Endothelial cell (in vitro differentiated cells): ENCODE results near the gene DPH3. TPM values are rescaled to one million over a fixed set of nuclear protein-coding genes. Genes with fewer than 3 reads are reported as not detected.

Experiments used
- DNase-seq: peaks from one replicate; pipeline ENCODE4 v3.0.0; 2021; ENCODE audit warnings: low spot score
- H3K27ac Mint-ChIP-seq: one replicate; pipeline ENCODE4 v1.8.0; 2021; ENCODE audit warnings: mixed read lengths, inconsistent platforms; ENCODE audit not compliant: unreplicated experiment
- H3K27me3 Mint-ChIP-seq: one replicate; pipeline ENCODE4 v1.8.0; 2021; ENCODE audit warnings: mild to moderate bottlenecking, moderate library complexity, mixed read lengths, inconsistent platforms; ENCODE audit not compliant: unreplicated experiment
- H3K36me3 Mint-ChIP-seq: one replicate; pipeline ENCODE4 v1.8.0; 2021; ENCODE audit warnings: mild to moderate bottlenecking, low read depth, mixed read lengths, inconsistent platforms; ENCODE audit not compliant: unreplicated experiment
- H3K4me1 Mint-ChIP-seq: one replicate; pipeline ENCODE4 v1.8.0; 2021; ENCODE audit warnings: mild to moderate bottlenecking, mixed read lengths, inconsistent platforms; ENCODE audit not compliant: unreplicated experiment
- H3K4me3 Mint-ChIP-seq: one replicate; pipeline ENCODE4 v1.8.0; 2021; ENCODE audit warnings: mild to moderate bottlenecking, mixed read lengths, inconsistent platforms; ENCODE audit not compliant: unreplicated experiment
- H3K9me3 Mint-ChIP-seq: one replicate; pipeline ENCODE4 v1.8.0; 2021; ENCODE audit warnings: mixed read lengths, inconsistent platforms; ENCODE audit not compliant: unreplicated experiment
- total RNA-seq: library from RNA; stranded (reverse); fragmentation: NEBNext Ultra II Directional; extraction: Animal tissue kit (Norgen Biotek cat#: 25700); gene quantifications from one replicate; pipeline ENCODE4 v1.2.1, GENCODE V29; 2021; ENCODE audit not compliant: unreplicated experiment
- TF ChIP-seq, protein P1 (sequence below): fragments of 200-600 bp; sonication (generic); IDR thresholded peaks from one replicate; pipeline ENCODE4 v1.5.0; 2021; ENCODE audit warnings: antibody characterized with exemption; ENCODE audit not compliant: unreplicated experiment

DPH3 gene
- total RNA-seq, 1 donor from 2014 or later, result 33.3 TPM

DNA sequence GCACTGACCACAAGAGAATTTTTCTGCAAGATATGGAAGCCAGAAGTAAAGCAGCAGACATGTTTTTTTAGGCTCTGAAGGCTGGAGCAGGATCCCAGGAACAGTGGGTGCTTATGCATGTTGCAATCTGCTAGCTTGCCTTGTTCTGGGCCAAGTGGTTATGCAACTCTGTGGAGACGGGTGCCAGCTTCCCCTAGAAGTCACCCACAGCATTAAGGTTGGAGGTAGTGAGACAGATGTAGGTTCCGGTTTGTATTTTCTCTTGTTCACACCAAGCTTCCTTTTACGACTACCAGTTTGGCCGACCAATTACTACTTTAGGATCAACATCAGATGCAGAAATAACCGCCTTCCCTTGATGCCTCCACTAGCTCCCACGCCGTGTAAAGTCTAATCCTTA is 11.1 kb downstream of the DPH3 start:
- TF ChIP-seq, protein P1, sequence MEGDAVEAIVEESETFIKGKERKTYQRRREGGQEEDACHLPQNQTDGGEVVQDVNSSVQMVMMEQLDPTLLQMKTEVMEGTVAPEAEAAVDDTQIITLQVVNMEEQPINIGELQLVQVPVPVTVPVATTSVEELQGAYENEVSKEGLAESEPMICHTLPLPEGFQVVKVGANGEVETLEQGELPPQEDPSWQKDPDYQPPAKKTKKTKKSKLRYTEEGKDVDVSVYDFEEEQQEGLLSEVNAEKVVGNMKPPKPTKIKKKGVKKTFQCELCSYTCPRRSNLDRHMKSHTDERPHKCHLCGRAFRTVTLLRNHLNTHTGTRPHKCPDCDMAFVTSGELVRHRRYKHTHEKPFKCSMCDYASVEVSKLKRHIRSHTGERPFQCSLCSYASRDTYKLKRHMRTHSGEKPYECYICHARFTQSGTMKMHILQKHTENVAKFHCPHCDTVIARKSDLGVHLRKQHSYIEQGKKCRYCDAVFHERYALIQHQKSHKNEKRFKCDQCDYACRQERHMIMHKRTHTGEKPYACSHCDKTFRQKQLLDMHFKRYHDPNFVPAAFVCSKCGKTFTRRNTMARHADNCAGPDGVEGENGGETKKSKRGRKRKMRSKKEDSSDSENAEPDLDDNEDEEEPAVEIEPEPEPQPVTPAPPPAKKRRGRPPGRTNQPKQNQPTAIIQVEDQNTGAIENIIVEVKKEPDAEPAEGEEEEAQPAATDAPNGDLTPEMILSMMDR, result no peak

DNA sequence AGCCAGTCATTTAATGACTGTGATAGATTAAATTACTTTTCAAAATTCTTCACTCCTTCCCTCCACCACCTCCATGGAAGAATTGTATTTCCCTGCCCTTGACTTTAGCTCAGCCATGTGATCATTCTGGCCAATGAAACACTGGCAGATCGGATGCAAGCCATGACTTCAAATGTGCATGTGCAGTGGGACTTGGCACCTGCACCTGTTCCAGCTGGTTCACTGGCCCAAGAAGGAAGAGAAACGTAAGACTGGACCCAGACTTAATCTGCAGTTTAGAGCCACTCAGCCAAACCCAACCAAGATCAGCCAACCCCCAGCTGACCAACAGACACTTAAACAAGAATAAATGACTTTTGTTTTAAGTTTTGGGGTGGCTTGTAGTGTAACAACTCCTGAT is 11.8 kb downstream of the DPH3 start:
- peaks cover 2% of the 10 kb centered on the region for H3K27me3 Mint-ChIP-seq
- H3K4me1 Mint-ChIP-seq, result peaks cover 11% of the 10 kb centered on the region
- DNase-seq, result no peak
- no peak overlapping the region for H3K27ac Mint-ChIP-seq
- no peaks in the 10 kb centered on the region for H3K36me3 Mint-ChIP-seq
- no peaks in the 10 kb centered on the region for H3K9me3 Mint-ChIP-seq
- no peak overlapping the region for H3K4me3 Mint-ChIP-seq
- TF ChIP-seq, protein P1, result no peak

More for the DNA sequence above, 11.1 kb downstream of the DPH3 start:
- Mint-ChIP-seq H3K4me3 (no peak overlapping the region), H3K9me3 (no peaks in the 10 kb centered on the region), H3K27ac (no peak overlapping the region), H3K36me3 (no peaks in the 10 kb centered on the region), H3K27me3 (peaks cover 2% of the 10 kb centered on the region), H3K4me1 (peaks cover 11% of the 10 kb centered on the region)
- DNase-seq, result no peak

DNA sequence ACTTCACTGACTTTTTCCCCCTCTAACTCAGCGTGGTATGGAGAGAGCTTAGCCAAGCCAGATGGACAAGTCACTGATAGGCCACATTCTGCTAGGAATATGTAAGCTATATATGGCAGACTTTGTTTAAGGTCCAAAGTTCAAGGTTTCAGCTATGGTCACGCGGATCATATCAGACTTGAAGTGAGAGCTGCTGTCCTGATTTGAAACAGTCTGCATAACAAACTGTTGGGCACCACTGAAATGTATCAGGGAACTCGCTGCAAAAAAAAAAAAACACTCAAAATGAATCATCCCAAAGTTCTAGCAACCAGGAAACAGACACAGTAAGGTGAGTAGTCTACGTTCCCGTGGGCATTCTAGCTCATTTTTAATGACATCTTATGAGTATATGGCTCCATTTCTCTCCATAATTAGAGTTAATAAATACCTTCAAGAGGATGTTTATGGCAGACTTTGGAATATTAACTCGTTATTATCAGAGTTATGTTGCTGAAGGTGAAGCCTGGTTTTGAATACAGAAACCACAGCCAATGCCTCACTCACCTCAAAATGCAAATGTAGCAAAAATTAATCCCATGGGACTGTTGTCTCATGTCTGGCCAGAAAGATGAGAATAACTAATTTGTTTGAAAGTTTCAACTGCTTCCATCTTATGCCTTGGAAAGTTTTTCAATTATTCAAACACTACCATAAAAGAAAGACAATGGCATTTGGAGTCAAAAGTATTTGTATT is 12.3 kb downstream of the DPH3 start:
- no peak for DNase-seq
- Mint-ChIP-seq H3K4me3 (no peak overlapping the region), H3K27me3 (peaks cover 2% of the 10 kb centered on the region), H3K27ac (no peak overlapping the region), H3K36me3 (no peaks in the 10 kb centered on the region), H3K9me3 (no peaks in the 10 kb centered on the region), H3K4me1 (peaks cover 11% of the 10 kb centered on the region)
- TF ChIP-seq, protein P1, result no peak

DNA sequence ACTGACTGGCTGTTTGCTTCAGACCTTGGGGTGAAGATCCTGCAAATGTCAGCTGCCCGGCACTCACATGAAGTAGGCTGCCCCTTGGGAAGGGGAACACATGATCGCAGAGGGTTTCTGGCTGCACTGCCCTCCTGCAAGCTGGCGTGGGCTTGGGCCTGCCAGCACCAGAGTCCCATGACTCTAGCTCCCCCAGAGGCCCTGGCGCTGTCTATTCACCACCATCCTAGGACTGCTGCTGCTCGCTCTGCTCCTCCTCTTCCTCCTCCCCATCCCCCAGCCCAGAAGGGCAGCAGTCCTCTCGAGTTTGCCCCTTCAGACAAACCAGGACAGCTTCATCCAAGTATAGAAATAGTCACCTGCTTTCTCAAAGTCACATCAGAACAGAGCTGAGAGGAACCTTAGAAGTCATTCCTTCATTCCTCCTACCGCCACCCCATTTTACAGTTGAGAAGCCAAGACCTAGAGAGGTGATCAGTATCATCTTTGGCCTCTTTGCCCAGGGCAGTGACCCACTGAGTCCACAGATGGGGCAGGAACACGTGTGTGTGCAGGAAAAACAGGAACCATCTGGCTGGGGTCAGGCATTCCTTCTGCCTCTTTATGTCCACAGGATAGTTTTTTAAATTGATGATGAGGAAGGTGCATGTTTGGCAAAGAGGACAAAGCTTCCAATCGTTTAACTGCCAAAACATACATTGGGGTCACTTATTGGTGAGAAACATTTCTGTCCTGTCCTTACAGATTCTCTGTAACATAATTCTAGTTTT is 13.2 kb downstream of the DPH3 start:
- TF ChIP-seq, protein P1, result no peak
- H3K4me1 Mint-ChIP-seq, result peaks cover 11% of the 10 kb centered on the region
- no peak overlapping the region for H3K4me3 Mint-ChIP-seq
- no peak overlapping the region for H3K27ac Mint-ChIP-seq
- H3K27me3 Mint-ChIP-seq, result peaks cover 2% of the 10 kb centered on the region
- no peaks in the 10 kb centered on the region for H3K36me3 Mint-ChIP-seq
- no peak for DNase-seq
- H3K9me3 Mint-ChIP-seq, result no peaks in the 10 kb centered on the region

DNA sequence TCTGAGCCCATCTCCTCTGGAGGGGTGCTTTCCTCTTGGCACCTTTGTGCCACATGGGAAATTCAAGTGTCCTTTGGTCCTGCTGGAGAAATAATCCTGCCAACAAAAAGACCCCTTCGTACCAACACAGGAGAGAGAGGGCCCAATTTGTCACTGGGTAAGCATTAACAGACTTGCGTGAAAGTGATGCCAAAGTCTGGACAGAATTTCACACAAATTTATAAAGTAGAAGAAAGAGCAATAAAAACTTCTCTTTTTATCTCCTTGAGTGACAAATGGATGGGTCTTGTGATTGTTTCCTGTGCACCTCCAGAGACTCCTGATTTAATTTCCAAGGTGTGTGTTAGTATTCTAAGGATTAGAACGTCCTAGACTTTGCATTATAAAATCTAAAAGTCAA is 14.9 kb downstream of the DPH3 start:
- H3K4me1 Mint-ChIP-seq, result peaks cover 9% of the 10 kb centered on the region
- TF ChIP-seq, protein P1, result no peak
- H3K36me3 Mint-ChIP-seq, result no peaks in the 10 kb centered on the region
- no peak overlapping the region for H3K27ac Mint-ChIP-seq
- H3K4me3 Mint-ChIP-seq, result no peak overlapping the region
- no peak for DNase-seq
- H3K27me3 Mint-ChIP-seq, result peaks cover 4% of the 10 kb centered on the region
- no peaks in the 10 kb centered on the region for H3K9me3 Mint-ChIP-seq
